ENCODE results near the gene TMEM259. TPM values are rescaled to one million over a fixed set of nuclear protein-coding genes. Genes with fewer than 3 reads are reported as not detected.

TMEM259 gene
- total and polyA plus RNA-seq, 2 of the 8 experiments (the other 6 are each of a cell fraction or from before 2014, with no cell fraction given) = 140 to 243 TPM

- Histone ChIP-seq H3K36me3 (ENCODE audit: control insufficient read depth in 2 of 4, insufficient read depth in 4 of 4, low read length in 3 of 4) (peaks cover 4 to 26% (median 17%) of the 10 kb centered on the region in 4 experiments), H2BK15ac (ENCODE audit: low read length) (no peak overlapping the region), H2BK20ac (ENCODE audit: low read length) (no peak overlapping the region), H2BK120ac (replicated peaks; ENCODE audit: low read depth, low read length) (no peak overlapping the region), H4K91ac (replicated peaks; ENCODE audit: insufficient read length, low read length) (no peak overlapping the region), H3K18ac (ENCODE audit: extremely low read depth, low read length) (no peak overlapping the region), H4K20me1 (replicated peaks in 1 of 2; ENCODE audit: control insufficient read depth in 1 of 2, insufficient read depth in 2 of 2, low read length in 2 of 2) (peaks cover 0 to 3% of the 10 kb centered on the region in 2 experiments), H4K5ac (ENCODE audit: insufficient read length, low read depth, low read length) (no peak overlapping the region), H4K8ac (ENCODE audit: extremely low read depth, insufficient read depth, low read length) (no peak overlapping the region), H2AK5ac (ENCODE audit: low read depth, low read length) (no peak overlapping the region), H3K79me1 (ENCODE audit: low read depth, low read length) (no peaks in the 10 kb centered on the region), H2AFZ (ENCODE audit: low read length) (no peak overlapping the region), H3K4me3 (ENCODE audit: extremely low read depth in 1 of 4, insufficient read depth in 2 of 4, low read depth in 3 of 4, low read length in 4 of 4) (no peak overlapping the region), H3K27ac (ENCODE audit: low read depth, low read length) (no peak overlapping the region), H3K27me3 (replicated peaks in 1 of 4; ENCODE audit: control insufficient read depth in 3 of 4, extremely low read depth in 1 of 4, insufficient read depth in 3 of 4, low read length in 3 of 4) (no peaks in the 10 kb centered on the region), H2BK5ac (ENCODE audit: low read depth, low read length) (no peak overlapping the region), H3K9me3 (ENCODE audit: insufficient read depth in 2 of 2, low read depth in 1 of 2, low read length in 1 of 2) (peaks cover 0 to 7% of the 10 kb centered on the region in 2 experiments; a peak in 1 of 4 replicates), H3K4me1 (replicated peaks in 1 of 4; ENCODE audit: control insufficient read depth in 3 of 4, insufficient read depth in 4 of 4, low read length in 3 of 4) (peaks cover 0 to 9% (median 6%) of the 10 kb centered on the region in 4 experiments; a peak in 5 of 7 replicates), H2BK12ac (ENCODE audit: low read depth, low read length) (no peak overlapping the region), H3K14ac (ENCODE audit: insufficient read length) (no peak overlapping the region), H3K23me2 (ENCODE audit: low read depth, low read length) (no peaks in the 10 kb centered on the region), H3K9ac (replicated peaks in 1 of 4; ENCODE audit: extremely low read depth in 1 of 4, low read depth in 3 of 4, low read length in 3 of 4) (no peak overlapping the region), H3K23ac (ENCODE audit: insufficient read length) (no peak overlapping the region), H3K56ac (replicated peaks; ENCODE audit: insufficient read length, low read depth, low read length) (no peak overlapping the region), H3K79me2 (ENCODE audit: control insufficient read depth in 1 of 2, insufficient read depth in 2 of 2, low read length in 2 of 2) (0 out of 4 replicates have a peak, but pooled peaks cover 0 to 6% of the 10 kb centered on the region in 2 experiments), H3K4me2 (ENCODE audit: insufficient read depth in 1 of 2, low read depth in 2 of 2, low read length in 2 of 2) (no peak overlapping the region), H3K4ac (replicated peaks; ENCODE audit: insufficient read length, low read depth, low read length) (no peak overlapping the region)
- CTCF ChIA-PET (ENCODE audit: partially characterized antibody) = interaction anchor here (0.6 to 2.0 kb wide), 10 partner anchors 8 to 42 kb away, joined by 3 to 8 read pairs (median 4); no protein-coding TSS in a partner anchor
- no peak for DNase-seq (ENCODE audit: low read depth in 1 of 2, low spot score in 2 of 2)
- POLR2A ChIA-PET (ENCODE audit: partially characterized antibody) = interaction anchor here (0.6 to 1.5 kb wide), 9 partner anchors 14 to 252 kb away, joined by 3 to 4 read pairs (median 3); no protein-coding TSS in a partner anchor
- no peak for FAIRE-seq
- WGBS, 2 experiments (ENCODE audit: extremely low coverage in 1 of 2, insufficient coverage in 1 of 2, insufficient read length in 1 of 2, insufficient replicate concordance in 2 of 2, low coverage in 1 of 2, low lambda C conversion rate in 2 of 2, missing lambda C conversion rate in 1 of 2) = 90% methylated on average over 14 of the region's 14 CpGs; no CpG with 5 or more reads in 1 of the 2 experiments
- TF ChIP-seq KDM4A (IDR thresholded peaks at IDR 0.05; ENCODE audit: low read depth, low read length, severe bottlenecking) (no peak), POLR2AphosphoS5 (IDR thresholded peaks at IDR 0.05; ENCODE audit: low read depth, low read length) (no peak), RFX5 (IDR thresholded peaks at IDR 0.05; ENCODE audit: borderline replicate concordance, low read depth, low read length) (no peak)
Measured at GRCh38 chr19:961866-962620, 58.9 kb downstream of the TMEM259 start.

Measured in H1 (cell line).